Ishikawa (cell line): ENCODE results near the gene GPR146.

ENCODE experiments used
- CEBPB ChIP-seq: IDR thresholded peaks from 2 replicates; pipeline ENCODE4 v1.6.1; 2012
- CREB1 ChIP-seq: IDR thresholded peaks from 2 replicates; pipeline ENCODE4 v1.6.1; 2012; ENCODE audit warnings: low read depth
- EGR1 ChIP-seq: IDR thresholded peaks from 2 replicates; pipeline ENCODE4 v1.6.1; 2012
- EP300 ChIP-seq: IDR thresholded peaks from 2 replicates; pipeline ENCODE4 v1.6.1; 2012; ENCODE audit warnings: borderline replicate concordance
- FOXM1 ChIP-seq: IDR thresholded peaks from 2 replicates; pipeline ENCODE4 v1.6.1; 2012; ENCODE audit warnings: low read depth, borderline replicate concordance
- NFIC ChIP-seq: IDR thresholded peaks from 2 replicates; pipeline ENCODE4 v1.6.1; 2012
- RAD21 ChIP-seq: IDR thresholded peaks from 2 replicates; pipeline ENCODE4 v1.6.1; 2012; ENCODE audit warnings: low read depth
- TAF1 ChIP-seq: IDR thresholded peaks from 2 replicates; pipeline ENCODE4 v1.6.1; 2012; ENCODE audit warnings: low read depth, mild to moderate bottlenecking
- TCF12 ChIP-seq: IDR thresholded peaks from 2 replicates; pipeline ENCODE4 v1.6.1; 2012; ENCODE audit warnings: low read depth
- TEAD4 ChIP-seq: IDR thresholded peaks from 2 replicates; pipeline ENCODE4 v1.6.1; 2012
- YY1 ChIP-seq: IDR thresholded peaks from 2 replicates; pipeline ENCODE4 v1.6.1; 2012; ENCODE audit warnings: low read depth
- ZBTB7A ChIP-seq: IDR thresholded peaks from 2 replicates; pipeline ENCODE4 v1.6.1; 2012; ENCODE audit warnings: low read depth
- TF ChIP-seq, protein P1 (sequence below): IDR thresholded peaks from 2 replicates; pipeline ENCODE4 v1.6.1; 2012; ENCODE audit warnings: low read depth, mild to moderate bottlenecking
- TF ChIP-seq, protein P2 (sequence below): IDR thresholded peaks from 2 replicates; pipeline ENCODE4 v1.6.1; 2012
- TF ChIP-seq, protein P3 (sequence below): IDR thresholded peaks from 2 replicates; pipeline ENCODE4 v1.6.1; 2012

Gene GPR146

DNA sequence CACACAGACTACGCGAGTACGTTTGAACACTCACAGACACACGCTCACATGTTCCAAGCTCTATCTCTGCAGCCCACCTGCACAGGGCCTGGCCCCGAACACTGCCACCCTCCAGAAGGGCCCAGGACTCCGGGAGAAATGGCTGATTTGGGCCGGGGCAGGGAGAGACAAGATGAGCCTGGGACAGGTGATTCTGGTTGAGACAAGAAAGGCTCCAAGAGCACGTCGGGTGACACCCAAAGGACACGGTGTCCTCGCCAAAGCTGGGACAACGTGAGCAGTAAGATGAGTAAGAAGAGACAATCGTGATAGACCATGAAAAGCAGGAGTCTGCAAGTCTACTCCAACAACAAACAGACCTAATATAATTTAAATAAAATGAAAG is 52.8 kb downstream of the GPR146 start:
- TF ChIP-seq, protein P1, sequence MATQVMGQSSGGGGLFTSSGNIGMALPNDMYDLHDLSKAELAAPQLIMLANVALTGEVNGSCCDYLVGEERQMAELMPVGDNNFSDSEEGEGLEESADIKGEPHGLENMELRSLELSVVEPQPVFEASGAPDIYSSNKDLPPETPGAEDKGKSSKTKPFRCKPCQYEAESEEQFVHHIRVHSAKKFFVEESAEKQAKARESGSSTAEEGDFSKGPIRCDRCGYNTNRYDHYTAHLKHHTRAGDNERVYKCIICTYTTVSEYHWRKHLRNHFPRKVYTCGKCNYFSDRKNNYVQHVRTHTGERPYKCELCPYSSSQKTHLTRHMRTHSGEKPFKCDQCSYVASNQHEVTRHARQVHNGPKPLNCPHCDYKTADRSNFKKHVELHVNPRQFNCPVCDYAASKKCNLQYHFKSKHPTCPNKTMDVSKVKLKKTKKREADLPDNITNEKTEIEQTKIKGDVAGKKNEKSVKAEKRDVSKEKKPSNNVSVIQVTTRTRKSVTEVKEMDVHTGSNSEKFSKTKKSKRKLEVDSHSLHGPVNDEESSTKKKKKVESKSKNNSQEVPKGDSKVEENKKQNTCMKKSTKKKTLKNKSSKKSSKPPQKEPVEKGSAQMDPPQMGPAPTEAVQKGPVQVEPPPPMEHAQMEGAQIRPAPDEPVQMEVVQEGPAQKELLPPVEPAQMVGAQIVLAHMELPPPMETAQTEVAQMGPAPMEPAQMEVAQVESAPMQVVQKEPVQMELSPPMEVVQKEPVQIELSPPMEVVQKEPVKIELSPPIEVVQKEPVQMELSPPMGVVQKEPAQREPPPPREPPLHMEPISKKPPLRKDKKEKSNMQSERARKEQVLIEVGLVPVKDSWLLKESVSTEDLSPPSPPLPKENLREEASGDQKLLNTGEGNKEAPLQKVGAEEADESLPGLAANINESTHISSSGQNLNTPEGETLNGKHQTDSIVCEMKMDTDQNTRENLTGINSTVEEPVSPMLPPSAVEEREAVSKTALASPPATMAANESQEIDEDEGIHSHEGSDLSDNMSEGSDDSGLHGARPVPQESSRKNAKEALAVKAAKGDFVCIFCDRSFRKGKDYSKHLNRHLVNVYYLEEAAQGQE: no peak
- TF ChIP-seq ZBTB7A: no peak
- no peak for TF ChIP-seq RAD21
- no peak for TF ChIP-seq NFIC

DNA sequence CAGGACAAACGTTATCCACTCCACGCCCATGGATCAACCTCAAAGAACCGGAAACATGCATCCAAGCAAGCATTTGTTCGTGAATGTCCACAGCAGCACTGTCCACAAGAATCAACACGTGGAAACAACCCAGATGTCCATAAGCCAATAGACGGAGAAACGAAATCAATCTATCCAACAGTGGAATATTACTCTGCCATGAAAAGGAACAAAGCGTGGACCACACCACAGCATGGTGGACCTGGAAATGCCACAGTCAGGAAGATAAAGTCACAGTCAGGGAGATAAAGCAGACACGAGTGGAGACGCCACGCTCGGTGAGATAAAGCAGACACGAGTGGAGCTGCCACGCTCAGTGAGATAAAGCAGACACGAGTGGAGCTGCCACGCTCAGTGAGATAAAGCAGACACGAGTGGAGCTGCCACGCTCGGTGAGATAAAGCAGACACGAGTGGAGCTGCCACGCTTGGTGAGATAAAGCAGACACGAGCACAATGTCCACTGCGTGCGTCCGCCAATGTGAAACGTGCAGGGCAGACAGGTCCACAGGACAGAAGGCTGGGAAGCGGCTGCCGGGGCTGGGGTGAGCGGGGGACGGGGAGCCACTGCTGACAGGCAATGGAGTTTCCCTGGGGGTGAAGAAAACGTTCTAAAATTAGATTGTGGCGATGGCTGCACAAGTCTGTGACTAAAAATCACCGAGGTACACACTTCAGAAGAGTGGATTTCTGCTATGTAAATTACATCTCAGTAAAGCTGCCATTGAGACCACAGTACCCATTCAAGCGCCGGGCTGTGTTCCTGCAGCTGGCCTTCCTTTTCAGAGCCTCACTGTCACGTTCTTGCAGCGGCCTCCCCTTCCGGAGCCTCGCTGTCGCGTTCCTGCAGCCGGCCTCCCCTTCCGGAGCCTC is 54.2 kb downstream of the GPR146 start:
- TF ChIP-seq, protein P2, sequence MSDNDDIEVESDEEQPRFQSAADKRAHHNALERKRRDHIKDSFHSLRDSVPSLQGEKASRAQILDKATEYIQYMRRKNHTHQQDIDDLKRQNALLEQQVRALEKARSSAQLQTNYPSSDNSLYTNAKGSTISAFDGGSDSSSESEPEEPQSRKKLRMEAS: no peak
- TF ChIP-seq, protein P1: no peak
- TF ChIP-seq, protein P3, sequence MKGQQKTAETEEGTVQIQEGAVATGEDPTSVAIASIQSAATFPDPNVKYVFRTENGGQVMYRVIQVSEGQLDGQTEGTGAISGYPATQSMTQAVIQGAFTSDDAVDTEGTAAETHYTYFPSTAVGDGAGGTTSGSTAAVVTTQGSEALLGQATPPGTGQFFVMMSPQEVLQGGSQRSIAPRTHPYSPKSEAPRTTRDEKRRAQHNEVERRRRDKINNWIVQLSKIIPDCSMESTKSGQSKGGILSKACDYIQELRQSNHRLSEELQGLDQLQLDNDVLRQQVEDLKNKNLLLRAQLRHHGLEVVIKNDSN: no peak
- TF ChIP-seq EGR1: no peak
- no peak for TF ChIP-seq TCF12
- no peak for TF ChIP-seq TEAD4
- no peak for TF ChIP-seq TAF1
- no peak for TF ChIP-seq ZBTB7A
- no peak for TF ChIP-seq EP300
- no peak for TF ChIP-seq RAD21
- no peak for TF ChIP-seq CREB1
- no peak for TF ChIP-seq CEBPB
- TF ChIP-seq YY1: no peak
- no peak for TF ChIP-seq NFIC
- TF ChIP-seq FOXM1: no peak

DNA sequence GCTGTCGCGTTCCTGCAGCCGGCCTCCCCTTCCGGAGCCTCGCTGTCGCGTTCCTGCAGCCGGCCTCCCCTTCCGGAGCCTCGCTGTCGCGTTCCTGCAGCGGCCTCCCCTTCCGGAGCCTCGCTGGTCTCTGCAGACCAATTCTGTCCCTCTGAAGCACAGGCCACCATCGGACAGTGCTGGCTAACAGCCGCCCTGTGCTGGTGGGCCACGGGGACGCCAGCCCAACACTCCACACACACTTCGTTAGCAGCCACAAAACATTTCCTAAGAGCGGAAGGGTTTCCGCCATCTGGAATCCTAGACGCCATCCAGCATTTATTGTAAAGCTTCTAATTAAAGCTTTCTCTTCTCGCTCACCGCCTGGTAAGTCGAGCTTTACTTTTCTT is 54.8 kb downstream of the GPR146 start:
- TF ChIP-seq ZBTB7A (no peak), TAF1 (no peak), FOXM1 (no peak), CREB1 (no peak), TCF12 (no peak), NFIC (no peak), YY1 (no peak)
- TF ChIP-seq, protein P1: no peak
- TF ChIP-seq, protein P2: no peak

DNA sequence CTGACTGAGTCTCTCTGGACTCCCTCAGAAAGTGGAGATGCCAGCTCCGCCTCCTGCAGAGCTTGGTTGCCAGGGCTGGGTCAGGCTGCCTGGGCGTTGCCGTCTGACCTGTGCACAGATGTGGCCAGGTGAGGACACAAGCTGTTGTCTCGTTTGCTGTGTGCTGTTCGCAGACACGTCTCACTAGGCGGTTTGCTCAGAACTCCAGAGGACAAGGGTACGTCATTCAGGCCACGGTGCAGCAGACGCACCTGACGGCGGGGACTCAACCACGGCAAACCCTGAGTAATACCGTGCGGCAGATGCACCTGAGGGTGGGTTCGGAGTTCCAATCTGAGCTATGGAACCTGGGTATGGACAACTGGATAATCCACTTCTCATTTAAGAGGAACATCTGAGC is 55.3 kb downstream of the GPR146 start:
- no peak for TF ChIP-seq EP300

DNA sequence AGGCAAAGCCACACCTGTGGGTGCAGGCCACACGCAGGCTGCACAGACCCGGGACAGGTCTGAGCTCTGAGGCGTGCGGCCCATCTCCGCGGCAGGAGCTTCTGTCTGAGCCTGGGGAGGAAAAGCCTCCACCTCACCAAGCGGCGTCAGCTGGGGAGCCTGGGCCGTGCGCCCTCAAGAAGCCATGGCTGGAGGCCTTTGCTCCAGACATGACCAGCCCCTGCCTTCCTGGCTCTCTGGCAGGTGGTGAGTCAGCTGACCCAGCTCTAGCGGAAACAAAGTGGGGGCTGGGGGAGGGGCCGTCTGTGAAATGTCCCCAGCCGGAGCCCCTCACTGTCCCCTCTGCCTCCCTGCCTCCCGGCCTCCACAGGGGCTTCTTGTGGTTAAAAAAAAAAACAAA is 56.0 kb downstream of the GPR146 start:
- TF ChIP-seq, protein P1: no peak
- TF ChIP-seq TEAD4 (no peak), CREB1 (no peak), EGR1 (no peak), TAF1 (no peak), EP300 (no peak), RAD21 (no peak), NFIC (no peak)
- TF ChIP-seq, protein P2: no peak
